BE2C (cell line): Measurements from ENCODE around the gene SCGB1C1. TPM values are rescaled to one million over a fixed set of nuclear protein-coding genes. Genes with fewer than 3 reads are reported as not detected.
"Not testable (repeated sequence)": the region's sequence is repeated elsewhere in the genome, so short reads cannot be mapped to it uniquely, and the experiment has no call there.

Experiments used
- DNase-seq: peaks from one replicate; pipeline ENCODE4 v3.0.0-alpha.2; 2020
- H3K27me3 ChIP-seq: fragments of 250-450 bp; sonication (Bioruptor Pico); 2 replicates; pipeline ENCODE4 v1.5.1; 2020; ENCODE audit warnings: mild to moderate bottlenecking
- H3K36me3 ChIP-seq: fragments of 250-450 bp; sonication (Bioruptor Pico); 2 replicates; pipeline ENCODE4 v1.5.1; 2020; ENCODE audit warnings: mild to moderate bottlenecking
- H3K4me1 ChIP-seq: fragments of 250-450 bp; sonication (Bioruptor Pico); 2 replicates; pipeline ENCODE4 v1.5.1; 2020
- H3K4me3 ChIP-seq: 2 replicates; pipeline ENCODE4 v1.5.1; 2011; ENCODE audit warnings: low read depth, low read length
- H3K9me3 ChIP-seq: fragments of 250-450 bp; sonication (Bioruptor Pico); 2 replicates; pipeline ENCODE4 v1.5.1; 2020
- CTCF ChIP-seq: IDR thresholded peaks from 2 replicates; pipeline ENCODE4 v1.5.1; 2012; ENCODE audit warnings: mild to moderate bottlenecking, low read depth, low read length
- polyA plus RNA-seq: library from polyadenylated mRNA; unstranded; fragments of >200 nt; gene quantifications from one replicate; pipeline ENCODE4 v1.2.1, GENCODE V29; 2012; ENCODE audit warnings: low read depth, missing spikeins; ENCODE audit not compliant: insufficient read length, insufficient read depth

The SCGB1C1 gene
- polyA plus RNA-seq: not detected

DNA sequence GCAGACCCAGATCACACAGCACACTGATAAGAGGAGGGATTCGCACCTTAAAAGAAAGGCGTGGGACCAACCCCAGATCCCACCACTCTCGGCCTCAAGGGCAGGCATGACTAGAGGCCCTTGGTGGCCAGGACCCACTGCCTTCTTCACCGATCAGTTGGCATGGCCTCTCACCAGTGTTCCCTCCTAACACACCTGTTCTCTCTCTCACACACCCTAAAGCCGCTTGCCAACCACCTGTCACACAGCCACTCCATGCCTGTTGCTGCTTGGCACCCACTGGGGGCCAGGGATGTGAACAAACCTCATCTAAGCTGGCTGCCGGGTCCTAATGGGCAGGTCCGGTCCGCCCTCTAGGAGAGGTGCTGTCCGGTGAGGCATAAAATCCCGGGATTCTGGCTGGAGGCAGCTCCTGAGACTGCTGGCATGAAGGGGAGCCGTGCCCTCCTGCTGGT lies at the start of gene SCGB1C1:
TSS of gene SCGB1C1 (plus strand) at position 405 of the 455 bp plus-strand sequence. CDS start at position 427, 22 bp downstream.
- not testable (repeated sequence) for DNase-seq

DNA sequence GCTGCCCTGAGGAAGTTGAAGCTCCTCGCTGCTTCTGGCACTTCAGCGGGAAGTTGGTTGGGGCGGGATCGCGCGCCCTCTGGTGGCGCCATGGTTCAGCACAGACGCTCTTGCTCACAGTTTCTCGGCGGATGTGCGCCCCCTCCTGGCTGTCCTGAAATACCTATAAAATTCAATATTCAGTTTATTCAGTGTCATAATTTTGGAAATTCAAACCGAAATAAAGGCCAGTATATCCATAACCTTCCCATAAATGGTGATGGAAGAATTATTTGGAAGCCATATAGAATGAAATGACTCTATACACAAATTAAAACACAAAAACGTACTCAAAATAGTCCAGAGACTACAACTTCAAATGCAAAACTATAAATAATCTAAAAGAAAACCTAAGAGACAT lies 12.6 kb upstream of the SCGB1C1 start:
- TF ChIP-seq CTCF: peak; percentile 11; the same call in 1 of the 2 replicates
- not testable (repeated sequence) for H3K9me3 ChIP-seq, H3K27me3 ChIP-seq, H3K36me3 ChIP-seq, H3K4me3 ChIP-seq, DNase-seq, H3K4me1 ChIP-seq

More for the DNA sequence above, at the start of gene SCGB1C1:
- H3K4me3 ChIP-seq, H3K27me3 ChIP-seq, H3K9me3 ChIP-seq, H3K4me1 ChIP-seq, H3K36me3 ChIP-seq: not testable (repeated sequence)

- H3K9me3 ChIP-seq, H3K27me3 ChIP-seq, H3K4me3 ChIP-seq, H3K36me3 ChIP-seq, H3K4me1 ChIP-seq: not testable (repeated sequence)
- peak; percentile 85 for DNase-seq
These were observed 3.6 kb upstream of the SCGB1C1 start for GRCh38 chr11:189200-189783.

DNA sequence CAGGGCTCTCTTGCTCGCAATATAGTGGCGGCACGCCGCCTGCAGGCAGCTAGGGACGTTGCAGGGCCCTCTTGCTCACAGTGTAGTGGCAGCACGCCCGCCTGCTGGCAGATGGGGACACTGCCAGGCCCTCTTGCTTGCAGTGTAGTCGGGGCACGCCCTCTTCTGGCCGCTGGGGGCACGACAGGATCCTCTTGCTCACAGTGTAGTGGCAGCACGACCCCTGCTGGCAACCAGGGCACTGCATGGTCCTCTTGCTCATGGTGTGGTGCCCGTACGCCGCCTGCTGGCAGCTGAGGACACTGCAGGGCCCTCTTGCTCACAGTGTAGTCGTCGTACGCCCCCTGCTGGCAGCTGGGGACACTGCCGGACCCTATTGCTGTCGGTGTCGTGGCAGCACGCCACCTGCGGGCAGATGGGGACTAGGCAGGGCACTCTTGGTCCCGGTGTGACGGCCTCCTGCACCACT lies 3.0 kb upstream of the SCGB1C1 start:
- H3K9me3 ChIP-seq, H3K4me1 ChIP-seq, H3K27me3 ChIP-seq, H3K36me3 ChIP-seq, H3K4me3 ChIP-seq: not testable (repeated sequence)
- peak; percentile 47; the same call in 1 of the 2 replicates for TF ChIP-seq CTCF
- DNase-seq: peak; percentile 70

- not testable (repeated sequence) for DNase-seq, H3K9me3 ChIP-seq, H3K36me3 ChIP-seq, H3K27me3 ChIP-seq, H3K4me3 ChIP-seq, H3K4me1 ChIP-seq
These were observed 2.3 kb upstream of the SCGB1C1 start for GRCh38 chr11:190546-190945.

DNA sequence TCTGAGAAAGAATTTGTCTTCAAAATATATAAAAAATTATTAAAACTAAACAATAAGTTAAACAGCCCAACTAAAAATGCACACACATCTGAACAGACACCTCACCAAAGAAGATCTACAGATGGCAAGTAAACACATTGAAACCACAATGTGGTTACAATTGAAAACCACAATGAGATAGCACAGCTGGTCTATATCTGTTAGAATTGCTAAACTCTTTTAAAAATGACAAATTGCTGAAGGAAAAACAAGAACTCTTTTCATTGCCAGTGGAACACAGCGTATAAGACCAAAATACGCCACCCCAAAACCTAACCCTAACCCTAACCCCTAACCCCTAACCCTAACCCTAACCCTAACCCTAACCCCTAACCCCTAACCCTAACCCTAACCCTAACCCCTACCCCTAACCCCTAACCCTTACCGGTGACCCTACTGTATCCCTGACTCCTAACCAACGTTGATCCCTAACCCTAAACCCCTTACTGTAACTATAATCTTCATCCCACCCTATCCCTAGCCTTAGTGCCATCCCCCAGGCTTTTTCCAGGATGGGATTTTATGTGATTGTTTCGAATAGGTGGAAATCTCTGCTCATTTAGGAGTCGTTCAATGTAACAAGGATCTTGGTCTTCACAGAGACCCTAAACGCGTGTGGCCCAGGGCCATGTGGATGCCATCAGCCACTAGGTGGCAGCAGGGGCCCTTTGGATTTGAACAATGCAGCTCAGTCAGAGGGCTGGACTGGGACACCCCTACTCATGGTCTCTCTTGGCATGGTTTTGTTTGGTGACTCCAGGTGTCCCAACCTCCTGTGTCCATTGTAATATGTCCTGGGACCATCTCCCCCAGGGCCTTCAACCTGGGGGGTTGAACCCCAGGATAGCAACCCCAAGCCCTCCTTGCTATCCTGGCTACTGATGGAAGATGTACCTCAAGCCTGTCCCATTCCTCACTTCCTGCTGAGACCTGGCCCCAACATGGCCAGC lies 1.1 kb upstream of the SCGB1C1 start:
- not testable (repeated sequence) for H3K9me3 ChIP-seq, H3K4me3 ChIP-seq, H3K27me3 ChIP-seq, H3K4me1 ChIP-seq, H3K36me3 ChIP-seq
- DNase-seq: peak; percentile 40

GRCh38 chr11:193481-193880 lies 603 bp downstream of the SCGB1C1 start:
- not testable (repeated sequence) for H3K9me3 ChIP-seq

GRCh38 chr11:196786-197731 lies 4.2 kb downstream of the SCGB1C1 start:
- no peak for DNase-seq
- no peaks in the 10 kb centered on the region for H3K36me3 ChIP-seq

More at GRCh38 chr11:193481-193880, 603 bp downstream of the SCGB1C1 start:
- not testable (repeated sequence) for H3K27me3 ChIP-seq, H3K36me3 ChIP-seq, H3K4me3 ChIP-seq, H3K4me1 ChIP-seq, DNase-seq

More at GRCh38 chr11:196786-197731, 4.2 kb downstream of the SCGB1C1 start:
- H3K9me3 ChIP-seq: no peaks in the 10 kb centered on the region
- no peak for TF ChIP-seq CTCF
- H3K4me3 ChIP-seq: no peak overlapping the region
- no peaks in the 10 kb centered on the region for H3K27me3 ChIP-seq
- H3K4me1 ChIP-seq: no peaks in the 10 kb centered on the region
